Measurements from ENCODE around the gene SLC22A17.
"Not testable (repeated sequence)": the region's sequence is repeated elsewhere in the genome, so short reads cannot be mapped to it uniquely, and the experiment has no call there.

Gene SLC22A17

DNA sequence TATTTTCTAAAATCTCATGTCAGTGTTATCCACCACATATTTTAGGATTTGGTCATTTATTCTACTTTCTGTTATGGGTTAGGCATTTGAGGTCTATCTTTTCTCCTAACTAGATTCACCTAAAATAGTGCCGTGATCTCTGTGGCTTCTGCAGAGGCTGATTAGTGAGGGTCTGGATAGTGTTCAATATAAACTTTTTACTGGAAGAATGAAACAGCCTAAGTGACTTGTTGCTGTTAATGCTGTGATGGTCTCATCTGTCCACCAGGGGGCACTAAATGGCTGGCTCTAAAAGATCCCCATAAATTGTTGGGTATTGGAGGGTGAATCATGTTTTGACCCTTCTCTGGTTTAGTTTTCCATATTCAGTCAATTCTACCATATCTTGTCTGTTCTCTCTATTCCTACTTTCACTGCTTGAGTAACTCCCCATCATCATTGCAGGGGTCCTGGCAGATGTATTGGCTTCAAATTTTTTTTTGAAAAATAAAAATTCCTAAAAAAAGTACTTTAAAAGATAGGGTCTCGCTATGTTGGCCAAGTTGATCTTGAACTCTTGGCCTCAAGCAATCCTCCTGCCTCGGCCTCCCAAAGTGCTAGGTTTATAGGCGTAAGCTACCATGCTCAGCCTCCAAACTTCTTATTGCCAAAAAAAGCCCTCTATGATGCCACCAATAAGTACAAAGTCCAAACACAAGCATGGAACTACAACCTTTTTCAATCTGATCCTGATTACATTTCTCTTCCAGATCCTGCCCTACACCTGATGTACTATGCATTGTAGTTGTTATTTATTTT lies 24.5 kb downstream of the SLC22A17 start:
- DNase-seq, result peak; percentile 61

DNA sequence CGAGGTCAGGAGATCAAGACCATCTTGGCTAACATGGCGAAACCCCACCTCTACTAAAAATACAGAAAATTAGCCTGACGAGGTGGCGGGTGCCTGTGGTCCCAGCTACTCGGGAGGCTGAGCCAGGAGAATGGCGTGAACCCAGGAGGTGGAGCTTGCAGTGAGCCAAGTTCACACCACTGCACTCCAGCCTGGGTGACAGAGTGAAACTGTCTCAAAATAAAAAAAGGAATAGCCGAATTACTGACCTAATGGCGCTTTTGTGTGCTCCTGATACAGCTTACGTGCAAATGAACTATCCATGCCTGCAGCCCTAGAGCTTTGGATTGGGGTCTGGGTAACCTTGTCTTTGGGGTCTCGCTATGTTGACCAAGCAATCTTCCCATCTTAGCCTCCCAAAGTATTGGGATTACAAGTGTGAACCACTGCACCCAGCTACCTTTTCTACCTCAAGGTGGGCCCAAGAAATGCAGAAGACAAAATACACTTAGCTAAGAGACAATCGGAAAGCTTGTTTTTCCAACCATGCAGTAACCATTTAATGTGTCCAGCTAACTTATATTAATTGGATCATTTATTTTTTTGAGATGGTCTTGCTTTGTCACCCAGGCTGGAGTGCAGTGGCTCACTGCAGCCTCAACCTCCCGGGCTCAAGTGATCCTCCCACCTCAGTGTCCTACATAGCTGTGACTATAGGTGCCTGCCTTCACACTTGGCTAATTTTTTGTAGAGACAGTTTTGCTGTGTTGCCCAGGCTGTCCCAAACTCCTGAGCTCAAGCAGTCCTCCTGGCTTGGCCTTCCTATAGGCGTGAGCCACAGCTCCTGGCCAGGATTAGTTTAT lies 26.0 kb downstream of the SLC22A17 start:
- no peak for DNase-seq

DNA sequence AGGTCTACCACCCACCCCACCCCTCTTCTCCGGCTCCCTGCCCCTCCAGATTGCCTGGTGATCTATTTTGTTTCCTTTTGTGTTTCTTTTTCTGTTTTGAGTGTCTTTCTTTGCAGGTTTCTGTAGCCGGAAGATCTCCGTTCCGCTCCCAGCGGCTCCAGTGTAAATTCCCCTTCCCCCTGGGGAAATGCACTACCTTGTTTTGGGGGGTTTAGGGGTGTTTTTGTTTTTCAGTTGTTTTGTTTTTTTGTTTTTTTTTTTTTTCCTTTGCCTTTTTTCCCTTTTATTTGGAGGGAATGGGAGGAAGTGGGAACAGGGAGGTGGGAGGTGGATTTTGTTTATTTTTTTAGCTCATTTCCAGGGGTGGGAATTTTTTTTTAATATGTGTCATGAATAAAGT lies 26.9 kb downstream of the SLC22A17 start:
- not testable (repeated sequence) for DNase-seq

DNA sequence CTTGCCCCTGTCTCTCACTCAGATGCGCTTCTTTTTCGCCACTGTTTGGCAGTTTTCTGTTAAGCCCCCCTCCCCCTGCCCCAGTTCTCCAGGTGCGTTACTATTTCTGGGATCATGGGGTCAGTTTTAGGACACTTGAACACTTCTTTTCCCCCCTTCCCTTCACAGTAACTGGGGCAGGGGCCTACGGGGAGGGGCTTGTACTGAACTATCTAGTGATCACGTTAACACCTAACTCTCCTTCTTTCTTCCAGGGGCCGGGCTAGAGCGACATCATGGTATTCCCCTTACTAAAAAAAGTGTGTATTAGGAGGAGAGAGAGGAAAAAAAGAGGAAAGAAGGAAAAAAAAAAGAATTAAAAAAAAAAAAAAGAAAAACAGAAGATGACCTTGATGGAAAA lies 27.7 kb downstream of the SLC22A17 start:
- no peak for DNase-seq

DNA sequence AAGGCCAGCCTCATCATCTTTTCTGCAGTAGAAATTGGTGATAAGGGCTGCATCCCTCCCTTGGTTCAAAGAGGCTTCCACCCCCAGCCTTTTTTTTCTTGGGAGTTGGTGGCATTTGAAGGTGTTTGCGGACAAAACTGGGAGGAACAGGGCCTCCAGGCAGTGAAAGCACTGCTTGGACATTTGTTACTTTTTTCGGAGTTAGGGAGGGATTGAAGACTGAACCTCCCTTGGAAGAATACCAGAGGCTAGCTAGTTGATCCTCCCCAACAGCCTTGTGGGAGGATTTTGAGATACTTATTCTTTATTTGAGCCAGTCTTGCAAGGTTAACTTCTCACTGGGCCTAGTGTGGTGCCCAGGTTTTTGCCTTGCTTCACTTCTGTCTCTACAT lies 28.2 kb downstream of the SLC22A17 start:
- no peak for DNase-seq

DNA sequence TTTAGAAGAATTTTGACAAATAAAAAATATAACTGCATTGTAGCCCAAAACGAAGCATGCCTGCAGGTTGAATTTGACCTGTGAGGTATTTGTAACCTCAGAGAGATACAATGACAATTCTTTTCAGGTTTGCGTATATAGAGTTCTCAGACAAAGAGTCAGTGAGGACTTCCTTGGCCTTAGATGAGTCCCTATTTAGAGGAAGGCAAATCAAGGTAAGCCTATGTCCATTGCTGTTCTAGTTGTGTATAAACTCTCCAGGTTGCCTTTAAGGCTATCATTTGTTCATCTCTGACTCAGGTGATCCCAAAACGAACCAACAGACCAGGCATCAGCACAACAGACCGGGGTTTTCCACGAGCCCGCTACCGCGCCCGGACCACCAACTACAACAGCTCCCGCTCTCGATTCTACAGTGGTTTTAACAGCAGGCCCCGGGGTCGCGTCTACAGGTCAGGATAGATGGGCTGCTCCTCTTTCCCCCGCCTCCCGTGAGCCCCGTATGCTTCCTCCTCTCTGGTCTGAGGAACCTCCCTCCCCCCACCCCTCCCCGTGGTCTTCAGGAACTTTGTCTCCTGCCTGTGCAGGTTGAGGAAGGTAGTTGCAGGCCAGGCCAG lies 28.7 kb downstream of the SLC22A17 start:
- no peak for DNase-seq

GRCh38 chr14:23322568-23323517 lies 29.8 kb downstream of the SLC22A17 start:
- DNase-seq, result no peak

DNA sequence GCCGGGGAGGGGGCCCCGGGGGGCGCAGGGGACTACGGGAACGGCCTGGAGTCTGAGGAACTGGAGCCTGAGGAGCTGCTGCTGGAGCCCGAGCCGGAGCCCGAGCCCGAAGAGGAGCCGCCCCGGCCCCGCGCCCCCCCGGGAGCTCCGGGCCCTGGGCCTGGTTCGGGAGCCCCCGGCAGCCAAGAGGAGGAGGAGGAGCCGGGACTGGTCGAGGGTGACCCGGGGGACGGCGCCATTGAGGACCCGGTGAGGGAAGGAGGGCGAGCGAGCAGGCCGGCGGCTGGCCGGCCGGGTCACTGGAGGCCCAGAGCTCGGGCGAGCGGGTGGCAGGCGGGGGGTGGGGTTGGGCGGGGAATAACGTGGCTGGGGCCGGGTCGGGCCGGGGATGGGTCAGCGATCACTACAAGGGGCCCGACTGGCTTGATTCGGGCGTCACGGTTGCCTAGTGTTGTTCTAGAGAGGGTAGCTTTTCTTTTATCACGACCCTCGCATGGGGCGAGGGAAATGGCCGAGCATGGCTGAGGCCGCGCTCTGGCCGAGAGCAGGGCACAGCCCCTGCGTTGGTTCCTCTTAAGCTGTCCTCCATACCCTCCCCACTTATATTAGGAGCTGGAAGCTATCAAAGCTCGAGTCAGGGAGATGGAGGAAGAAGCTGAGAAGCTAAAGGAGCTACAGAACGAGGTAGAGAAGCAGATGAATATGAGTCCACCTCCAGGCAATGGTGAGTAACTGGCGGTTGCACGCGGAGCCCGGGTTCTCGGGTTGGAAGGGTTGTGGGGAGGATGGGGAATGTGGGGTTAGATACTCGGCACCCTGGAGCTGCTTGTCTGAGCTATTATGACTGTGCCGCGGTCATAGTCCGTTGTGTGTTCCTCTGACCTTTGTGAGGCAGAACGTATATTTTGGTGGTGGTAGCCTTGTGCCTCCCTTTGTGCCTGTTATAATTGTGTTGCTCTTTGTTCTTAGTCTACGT lies 30.8 kb downstream of the SLC22A17 start:
- peak; percentile 64 for DNase-seq

GRCh38 chr14:23320584-23321571 lies 31.8 kb downstream of the SLC22A17 start, which contains the start of gene PABPN1:
Gene PABPN1, plus strand, starts transcription at chr14:23321457. Its CDS starts 13 bp downstream, at chr14:23321470.
- DNase-seq, result peak; percentile 96

DNA sequence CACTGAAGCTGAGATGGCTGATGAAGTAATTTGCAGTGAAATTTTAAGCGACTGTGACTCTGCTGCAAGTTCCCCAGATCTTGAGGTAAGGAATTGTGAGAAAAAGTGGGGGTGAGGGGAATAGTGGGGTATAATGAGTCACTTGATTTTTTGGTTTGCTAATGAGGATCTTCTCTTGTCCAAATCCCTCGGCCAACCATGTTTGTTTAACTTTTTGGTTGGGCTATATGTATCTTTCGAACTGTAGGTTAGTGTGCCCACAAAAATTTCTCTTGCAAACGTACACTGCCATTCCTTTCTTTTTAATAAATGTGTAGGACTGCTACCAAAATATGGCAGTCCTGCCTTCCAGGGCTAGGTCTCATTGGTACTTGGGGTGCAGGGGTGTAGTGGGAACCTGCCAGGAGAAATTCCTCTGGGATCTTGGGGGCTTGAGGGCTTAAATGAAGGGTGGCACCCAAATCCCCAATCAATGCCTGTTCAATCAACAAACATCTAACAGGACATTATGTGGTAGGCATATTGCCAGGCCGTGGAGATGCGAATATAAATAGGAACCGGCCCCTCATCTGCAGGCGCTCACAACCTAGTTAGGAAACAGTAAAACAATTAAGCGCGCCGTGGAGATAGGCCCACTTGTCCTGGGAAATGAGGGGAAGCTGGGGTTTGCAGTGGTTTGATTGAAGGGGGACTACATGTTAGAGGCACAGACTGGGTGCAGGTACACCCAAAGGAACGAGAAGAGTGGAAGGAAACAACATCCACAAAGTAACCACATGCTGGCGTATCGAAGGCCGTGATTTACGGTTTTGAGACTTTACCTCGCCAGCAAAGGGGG lies 32.7 kb downstream of the SLC22A17 start:
- DNase-seq, result no peak

DNA sequence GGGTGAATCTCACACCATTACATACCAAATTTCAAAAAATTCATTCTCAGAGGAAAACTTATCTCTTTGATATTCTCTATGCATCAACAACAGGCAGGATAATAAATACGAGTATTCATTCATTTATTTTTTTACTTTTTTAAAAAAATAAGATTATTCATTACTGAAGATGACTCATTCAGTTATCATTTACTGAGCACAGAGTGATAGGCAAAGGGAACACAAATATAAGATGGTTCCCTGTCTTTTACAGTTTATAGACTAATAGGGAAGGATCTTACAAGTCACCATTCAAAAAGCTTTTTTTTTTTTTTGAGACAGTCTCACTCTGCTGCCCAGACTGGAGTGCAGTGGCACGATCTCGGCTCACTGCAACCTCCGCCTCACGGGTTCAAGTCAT lies 36.4 kb downstream of the SLC22A17 start:
- no peak for DNase-seq

- no peak for DNase-seq
Measured at GRCh38 chr14:23310546-23310945, 42.1 kb downstream of the SLC22A17 start.

GRCh38 chr14:23308721-23309445 lies 43.8 kb downstream of the SLC22A17 start:
- DNase-seq, result no peak

- DNase-seq, result no peak
Measured at GRCh38 chr14:23307687-23308644, 44.7 kb downstream of the SLC22A17 start.

DNA sequence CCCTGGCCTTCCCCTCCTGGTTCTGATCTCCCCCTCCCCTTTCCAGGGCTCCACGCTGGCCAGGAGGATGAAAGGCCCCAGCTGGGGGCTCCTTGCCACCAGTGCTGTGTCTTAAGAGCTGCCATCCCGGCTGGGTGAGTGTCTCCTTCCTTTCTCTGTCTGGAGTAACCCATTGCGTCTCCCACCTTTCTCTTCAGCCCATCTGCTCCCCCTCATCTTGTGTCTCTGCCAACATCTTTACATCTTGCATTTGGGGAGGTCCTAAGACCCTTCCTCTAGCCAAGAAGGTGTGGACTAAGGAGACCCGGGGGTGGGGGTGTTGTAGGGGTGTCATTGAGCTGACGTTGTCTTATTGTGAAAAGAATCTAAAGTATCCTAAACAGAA lies 45.5 kb downstream of the SLC22A17 start:
- no peak for DNase-seq

- no peak for DNase-seq
Measured at GRCh38 chr14:23306412-23307145, 46.1 kb downstream of the SLC22A17 start, which contains the start of gene BCL2L2. Gene BCL2L2, plus strand, starts transcription at chr14:23306833. Its CDS starts 935 bp downstream, at chr14:23307768.
